GM12892 (cell line): ENCODE measurements around the gene UBALD1.

Experiments used
- POLR2A ChIP-seq: IDR thresholded peaks from 2 replicates; pipeline ENCODE4 v1.6.1; 2011; ENCODE audit warnings: low read depth, low read length, control low read depth
- POLR2AphosphoS5 ChIP-seq: IDR thresholded peaks from 2 replicates; pipeline ENCODE4 v1.6.1; 2011; ENCODE audit warnings: low read depth, low read length, control low read depth

DNA sequence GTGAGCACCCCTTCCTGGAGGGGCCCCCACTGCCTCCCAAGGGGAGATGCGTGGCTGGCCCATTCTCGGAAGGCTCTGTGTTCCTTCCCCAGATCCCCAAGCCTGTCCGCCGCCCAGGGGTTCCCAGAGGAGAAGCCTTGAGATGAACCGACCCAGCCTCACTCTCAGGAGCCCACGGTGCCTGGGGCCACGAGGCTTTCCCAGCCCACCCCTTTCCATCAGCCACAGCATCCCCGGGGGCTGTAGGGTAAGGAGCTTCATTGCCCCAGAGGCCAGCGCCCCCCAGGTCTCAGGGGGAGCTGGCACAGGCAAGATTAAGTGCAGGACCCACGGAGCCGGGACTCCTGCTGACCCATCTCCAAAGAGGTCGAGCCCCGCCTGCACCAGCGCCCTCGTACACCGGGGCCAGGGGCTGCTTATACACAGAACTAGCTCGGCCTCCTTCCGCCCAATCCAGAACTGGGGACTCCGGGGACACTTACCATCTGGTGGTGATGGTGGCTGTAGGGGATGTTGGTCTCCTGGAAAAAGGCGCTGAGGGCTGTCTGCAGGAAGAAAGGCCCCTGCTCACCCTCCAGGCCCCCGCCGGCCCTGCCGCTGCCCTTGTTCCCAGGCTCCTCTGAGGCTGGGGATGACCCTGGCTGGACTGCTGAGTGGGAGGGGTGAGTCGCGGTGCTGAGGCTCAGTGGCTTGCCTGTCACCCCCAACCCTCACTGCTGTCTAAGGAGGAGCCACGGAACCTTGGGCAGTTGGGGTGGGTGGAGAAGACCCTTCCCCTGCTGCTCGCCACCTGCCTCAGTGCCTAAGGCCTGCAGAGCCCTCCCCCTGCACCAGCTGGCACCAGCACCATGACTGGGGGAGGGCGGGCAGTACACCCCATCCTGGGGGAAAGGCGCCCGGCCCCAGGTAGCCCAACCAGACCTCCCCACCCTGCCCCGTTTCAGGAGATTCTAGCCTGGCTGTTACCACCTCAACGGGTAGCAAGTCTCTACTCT lies 4.4 kb downstream of the UBALD1 start:
- TF ChIP-seq POLR2AphosphoS5 (no peak), POLR2A (no peak)
